Cardiac fibroblast (primary cell): ENCODE data around the gene PAK5.

Source experiments
- DNase-seq, 2 donors: peaks; one replicate each; pipeline versions ENCODE4 v3.0.0 to v3.0.0-alpha.2; 2010; ENCODE audit warnings: low read depth in 2 of 2
- H3K4me3 ChIP-seq, 2 donors: replicated peaks in 1 of 2; 1 replicate in 1 of 2; 2 replicates in 1 of 2; pipeline ENCODE4 v1.5.1; 2011; ENCODE audit warnings: low read depth in 2 of 2, low read length in 2 of 2, mild to moderate bottlenecking in 2 of 2, moderate library complexity in 1 of 2
- CTCF ChIP-seq: IDR thresholded peaks from one replicate; pipeline ENCODE4 v1.5.1; 2011; ENCODE audit warnings: low read depth, mild to moderate bottlenecking, low read length, inconsistent platforms

Gene PAK5

GRCh38 chr20:9613871-9614270, 225.0 kb downstream of the PAK5 start:
- no peak for TF ChIP-seq CTCF
- no peak for DNase-seq
- H3K4me3 ChIP-seq = no peak overlapping the region

GRCh38 chr20:9611921-9612320, 227.0 kb downstream of the PAK5 start:
- no peak for DNase-seq
- H3K4me3 ChIP-seq = no peak overlapping the region
- TF ChIP-seq CTCF = no peak

GRCh38 chr20:9610665-9611064, 228.2 kb downstream of the PAK5 start:
- DNase-seq = no peak
- TF ChIP-seq CTCF = no peak
- no peak overlapping the region for H3K4me3 ChIP-seq

- DNase-seq = peak; percentile 79 to 86
- no peak overlapping the region for H3K4me3 ChIP-seq
- TF ChIP-seq CTCF = peak; percentile 58
These were observed 228.9 kb downstream of the PAK5 start for GRCh38 chr20:9609887-9610502.

- no peak for DNase-seq
- no peak overlapping the region for H3K4me3 ChIP-seq
- TF ChIP-seq CTCF = no peak
These were observed 230.1 kb downstream of the PAK5 start for GRCh38 chr20:9608639-9609340.

- no peak for TF ChIP-seq CTCF
- no peak overlapping the region for H3K4me3 ChIP-seq
- no peak for DNase-seq
These were observed 236.1 kb downstream of the PAK5 start for GRCh38 chr20:9602847-9603183.
